Measurements from ENCODE around the gene UBL7.
"Not testable (repeated sequence)": the region's sequence is repeated elsewhere in the genome, so short reads cannot be mapped to it uniquely, and the experiment has no call there.

Gene UBL7

GRCh38 chr15:74488776-74489175 is 27.8 kb upstream of the UBL7 start:
- Histone ChIP-seq H3F3A (ENCODE audit: insufficient read depth, low read length) (no peaks in the 10 kb centered on the region), H3K79me2 (ENCODE audit: low read length) (no peaks in the 10 kb centered on the region)

GRCh38 chr15:74482661-74483060 is 21.7 kb upstream of the UBL7 start:
- TF ChIP-seq EZH2 (optimal IDR thresholded peaks at IDR 0.05; ENCODE audit: low read depth, low read length): no peak
- TF ChIP-seq EZH2phosphoT487 (IDR thresholded peaks at IDR 0.05; ENCODE audit: low read length): no peak
- TF ChIP-seq CTCF (IDR thresholded peaks at IDR 0.05; ENCODE audit: low read length): no peak; the same call in 1 of the 2 replicates
- H3K9me3 ChIP-seq (replicated peaks; ENCODE audit: insufficient read depth, low read length): no peaks in the 10 kb centered on the region
- no peak overlapping the region for H3K27ac ChIP-seq (ENCODE audit: low read length)
- H3K4me2 ChIP-seq (ENCODE audit: low read depth, low read length): no peak overlapping the region
- no peak overlapping the region for H3K4me3 ChIP-seq (ENCODE audit: low read length)
- H3K4me1 ChIP-seq (ENCODE audit: low read length): no peaks in the 10 kb centered on the region
- no peak overlapping the region for H3K9ac ChIP-seq (ENCODE audit: low read length)
- no peaks in the 10 kb centered on the region for H3K27me3 ChIP-seq (replicated peaks; ENCODE audit: insufficient read depth, low read length)
- no peaks in the 10 kb centered on the region for H3K9me2 ChIP-seq (replicated peaks; ENCODE audit: insufficient read depth, low read length)
- H4K20me1 ChIP-seq (ENCODE audit: insufficient read depth, low read length): no peaks in the 10 kb centered on the region
- DNase-seq: no peak
- H2AFZ ChIP-seq (ENCODE audit: low read length): no peak overlapping the region
- no peaks in the 10 kb centered on the region for H3K79me2 ChIP-seq (ENCODE audit: low read length)
- H3F3A ChIP-seq (ENCODE audit: insufficient read depth, low read length): no peaks in the 10 kb centered on the region
- no peaks in the 10 kb centered on the region for H3K36me3 ChIP-seq (replicated peaks; ENCODE audit: insufficient read depth, low read length)

More at GRCh38 chr15:74488776-74489175, 27.8 kb upstream of the UBL7 start:
- Histone ChIP-seq H3K27ac (ENCODE audit: low read length) (no peak overlapping the region), H3K9me2 (replicated peaks; ENCODE audit: insufficient read depth, low read length) (no peaks in the 10 kb centered on the region), H3K4me2 (ENCODE audit: low read depth, low read length) (no peak overlapping the region), H3K4me3 (ENCODE audit: low read length) (no peak overlapping the region), H2AFZ (ENCODE audit: low read length) (no peak overlapping the region), H3K9ac (ENCODE audit: low read length) (no peak overlapping the region), H3K27me3 (replicated peaks; ENCODE audit: insufficient read depth, low read length) (no peaks in the 10 kb centered on the region), H3K4me1 (ENCODE audit: low read length) (peaks cover 8% of the 10 kb centered on the region), H3K36me3 (replicated peaks; ENCODE audit: insufficient read depth, low read length) (no peaks in the 10 kb centered on the region), H3K9me3 (replicated peaks; ENCODE audit: insufficient read depth, low read length) (no peaks in the 10 kb centered on the region), H4K20me1 (ENCODE audit: insufficient read depth, low read length) (no peaks in the 10 kb centered on the region)
- TF ChIP-seq EZH2phosphoT487 (IDR thresholded peaks at IDR 0.05; ENCODE audit: low read length) (no peak), EZH2 (optimal IDR thresholded peaks at IDR 0.05; ENCODE audit: low read depth, low read length) (no peak), CTCF (IDR thresholded peaks at IDR 0.05; ENCODE audit: low read length) (no peak)
- no peak for DNase-seq

GRCh38 chr15:74480364-74480763 is 19.4 kb upstream of the UBL7 start:
- DNase-seq; H3K27me3 ChIP-seq (replicated peaks; ENCODE audit: insufficient read depth, low read length); H3K36me3 ChIP-seq (replicated peaks; ENCODE audit: insufficient read depth, low read length); H3K9ac ChIP-seq (ENCODE audit: low read length); H3K4me3 ChIP-seq (ENCODE audit: low read length); H3K4me2 ChIP-seq (ENCODE audit: low read depth, low read length); H3K9me3 ChIP-seq (replicated peaks; ENCODE audit: insufficient read depth, low read length); H4K20me1 ChIP-seq (ENCODE audit: insufficient read depth, low read length); H3K9me2 ChIP-seq (replicated peaks; ENCODE audit: insufficient read depth, low read length); H3K27ac ChIP-seq (ENCODE audit: low read length); H3K4me1 ChIP-seq (ENCODE audit: low read length); H2AFZ ChIP-seq (ENCODE audit: low read length); H3F3A ChIP-seq (ENCODE audit: insufficient read depth, low read length); H3K79me2 ChIP-seq (ENCODE audit: low read length): not testable (repeated sequence)

- H3F3A ChIP-seq (ENCODE audit: insufficient read depth, low read length); H3K9me3 ChIP-seq (replicated peaks; ENCODE audit: insufficient read depth, low read length); H3K36me3 ChIP-seq (replicated peaks; ENCODE audit: insufficient read depth, low read length); H3K9me2 ChIP-seq (replicated peaks; ENCODE audit: insufficient read depth, low read length); DNase-seq; H3K79me2 ChIP-seq (ENCODE audit: low read length); H3K27me3 ChIP-seq (replicated peaks; ENCODE audit: insufficient read depth, low read length); H3K9ac ChIP-seq (ENCODE audit: low read length); H3K27ac ChIP-seq (ENCODE audit: low read length); H3K4me2 ChIP-seq (ENCODE audit: low read depth, low read length); H3K4me1 ChIP-seq (ENCODE audit: low read length); H4K20me1 ChIP-seq (ENCODE audit: insufficient read depth, low read length); H3K4me3 ChIP-seq (ENCODE audit: low read length); H2AFZ ChIP-seq (ENCODE audit: low read length): not testable (repeated sequence)
These were observed 10.7 kb upstream of the UBL7 start for GRCh38 chr15:74471621-74472020.

Data from MM.1S (cell line).